Fibroblast of pulmonary artery (primary cell): ENCODE data around the gene LBH.

Experiments
- DNase-seq: peaks from one replicate; pipeline ENCODE4 v3.0.0-alpha.2; 2010; ENCODE audit warnings: low read depth
- H3K4me3 ChIP-seq: replicated peaks from 2 replicates; pipeline ENCODE4 v1.5.1; 2011; ENCODE audit warnings: low read depth, mild to moderate bottlenecking, control low read depth, low read length, moderate library complexity
- CTCF ChIP-seq: IDR thresholded peaks from 2 replicates; pipeline ENCODE4 v1.5.1; 2011; ENCODE audit warnings: mild to moderate bottlenecking, control low read depth, low read length, inconsistent platforms; ENCODE audit errors: missing control alignments

Gene LBH

GRCh38 chr2:30192314-30192713 lies 39.0 kb upstream of the LBH start:
- H3K4me3 ChIP-seq = no peak overlapping the region
- TF ChIP-seq CTCF = no peak
- DNase-seq = no peak

GRCh38 chr2:30193104-30193681 lies 38.1 kb upstream of the LBH start:
- no peak for TF ChIP-seq CTCF
- DNase-seq = no peak
- no peak overlapping the region for H3K4me3 ChIP-seq

- no peak for TF ChIP-seq CTCF
- no peak overlapping the region for H3K4me3 ChIP-seq
- no peak for DNase-seq
Observed at GRCh38 chr2:30194421-30194820, 36.9 kb upstream of the LBH start.

- H3K4me3 ChIP-seq = no peak overlapping the region
- no peak for TF ChIP-seq CTCF
- DNase-seq = no peak
Observed at GRCh38 chr2:30195016-30195415, 36.3 kb upstream of the LBH start.

- DNase-seq = no peak
- no peak overlapping the region for H3K4me3 ChIP-seq
- no peak for TF ChIP-seq CTCF
Observed at GRCh38 chr2:30197570-30198192, 33.7 kb upstream of the LBH start.

GRCh38 chr2:30201990-30202389 lies 29.3 kb upstream of the LBH start:
- no peak for TF ChIP-seq CTCF
- no peak overlapping the region for H3K4me3 ChIP-seq
- peak; percentile 37 for DNase-seq

- no peak for TF ChIP-seq CTCF
- no peak overlapping the region for H3K4me3 ChIP-seq
- DNase-seq = no peak
Observed at GRCh38 chr2:30203156-30203555, 28.2 kb upstream of the LBH start.
